Ascending aorta (tissue), 2 donors: ENCODE data around the gene COQ5. TPM values are rescaled to one million over a fixed set of nuclear protein-coding genes. Genes with fewer than 3 reads are reported as not detected.

ENCODE experiments used
- DNase-seq, 2 donors: peaks; one replicate each; pipeline ENCODE4 v3.0.0-alpha.2; 2019; ENCODE audit warnings: low spot score in 2 of 2
- H3K27ac ChIP-seq, 2 donors: fragments of 200-600 bp; sonication (generic); one replicate each; pipeline ENCODE4 v1.5.1; 2016 to 2017; ENCODE audit warnings: mild to moderate bottlenecking in 1 of 2
- H3K27me3 ChIP-seq: fragments of 200-600 bp; sonication (generic); one replicate; pipeline ENCODE4 v1.5.1; 2017
- H3K36me3 ChIP-seq, 2 donors: fragments of 200-600 bp; sonication (generic); one replicate each; pipeline ENCODE4 v1.5.1; 2016
- H3K4me1 ChIP-seq, 2 donors: fragments of 200-600 bp; sonication (generic); one replicate each; pipeline ENCODE4 v1.5.1; 2016 to 2017; ENCODE audit warnings: mild to moderate bottlenecking in 1 of 2
- H3K4me3 ChIP-seq, 2 donors: fragments of 200-600 bp; sonication (generic); one replicate each; pipeline ENCODE4 v1.5.1; 2016 to 2017; ENCODE audit warnings: mild to moderate bottlenecking in 1 of 2
- H3K9me3 ChIP-seq, 2 donors: fragments of 200-600 bp; sonication (generic); one replicate each; pipeline ENCODE4 v1.5.1; 2016
- intact Hi-C: fragments of 100-400 bp; cut with DNase I; formaldehyde crosslinking; loops from one replicate; pipeline ENCODE4 v1.15.1; 2023
- total RNA-seq: library from RNA; depleted of rRNA; stranded (reverse); fragments of >200 nt; gene quantifications from one replicate; pipeline ENCODE4 v1.1.0, GENCODE V29; 2016
- TF ChIP-seq, protein P1 (sequence below), 3 experiments: fragments of 200-600 bp in 2 of 3; fragments of 450-650 bp in 1 of 3; sonication (generic) in 2 of 3; IDR thresholded peaks; one replicate each; pipeline ENCODE4 v1.5.1; 2016 to 2019; ENCODE audit warnings: antibody characterized with exemption in 3 of 3, mild to moderate bottlenecking in 1 of 3, moderate library complexity in 1 of 3

Gene COQ5
- total RNA-seq, 1 donor from 2014 or later = 5.9 TPM

DNA sequence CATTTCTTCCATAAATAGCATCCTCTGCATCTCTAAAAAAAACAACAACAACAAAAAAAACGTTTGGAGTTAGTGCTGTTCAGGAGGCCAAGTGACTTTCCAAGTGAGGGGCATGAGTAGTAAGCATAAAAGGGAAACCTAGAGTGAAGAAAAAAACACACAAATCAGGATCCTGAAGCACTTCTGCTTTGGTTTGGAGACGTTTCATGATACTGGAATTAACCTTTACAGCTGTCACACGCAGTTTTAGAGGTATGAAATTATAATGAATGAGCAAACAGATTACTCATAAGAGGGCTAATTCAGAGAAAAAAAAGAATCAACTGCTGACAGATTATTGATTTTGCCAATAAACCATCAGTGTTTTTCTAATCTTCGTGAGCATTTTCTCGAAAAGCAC is 63.2 kb downstream of the COQ5 start:
- Histone ChIP-seq H3K27ac (no peak overlapping the region), H3K36me3 (peaks cover 44 to 53% of the 10 kb centered on the region in 2 donors), H3K4me1 (peaks cover 8 to 27% of the 10 kb centered on the region in 2 donors), H3K27me3 (no peaks in the 10 kb centered on the region), H3K4me3 (no peak overlapping the region), H3K9me3 (no peaks in the 10 kb centered on the region)
- TF ChIP-seq, protein P1, sequence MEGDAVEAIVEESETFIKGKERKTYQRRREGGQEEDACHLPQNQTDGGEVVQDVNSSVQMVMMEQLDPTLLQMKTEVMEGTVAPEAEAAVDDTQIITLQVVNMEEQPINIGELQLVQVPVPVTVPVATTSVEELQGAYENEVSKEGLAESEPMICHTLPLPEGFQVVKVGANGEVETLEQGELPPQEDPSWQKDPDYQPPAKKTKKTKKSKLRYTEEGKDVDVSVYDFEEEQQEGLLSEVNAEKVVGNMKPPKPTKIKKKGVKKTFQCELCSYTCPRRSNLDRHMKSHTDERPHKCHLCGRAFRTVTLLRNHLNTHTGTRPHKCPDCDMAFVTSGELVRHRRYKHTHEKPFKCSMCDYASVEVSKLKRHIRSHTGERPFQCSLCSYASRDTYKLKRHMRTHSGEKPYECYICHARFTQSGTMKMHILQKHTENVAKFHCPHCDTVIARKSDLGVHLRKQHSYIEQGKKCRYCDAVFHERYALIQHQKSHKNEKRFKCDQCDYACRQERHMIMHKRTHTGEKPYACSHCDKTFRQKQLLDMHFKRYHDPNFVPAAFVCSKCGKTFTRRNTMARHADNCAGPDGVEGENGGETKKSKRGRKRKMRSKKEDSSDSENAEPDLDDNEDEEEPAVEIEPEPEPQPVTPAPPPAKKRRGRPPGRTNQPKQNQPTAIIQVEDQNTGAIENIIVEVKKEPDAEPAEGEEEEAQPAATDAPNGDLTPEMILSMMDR (IDR thresholded peaks at IDR 0.05) = no peak
- no peak for DNase-seq
- intact Hi-C loops = no loop called here

GRCh38 chr12:120463712-120464111 is 65.2 kb downstream of the COQ5 start:
- H3K27ac ChIP-seq = no peak overlapping the region
- H3K9me3 ChIP-seq = no peaks in the 10 kb centered on the region
- H3K4me3 ChIP-seq = no peak overlapping the region
- no peaks in the 10 kb centered on the region for H3K27me3 ChIP-seq
- peaks cover 64 to 74% of the 10 kb centered on the region in 2 donors for H3K36me3 ChIP-seq
- H3K4me1 ChIP-seq = peaks cover under 1 to 18% of the 10 kb centered on the region in 2 donors
- DNase-seq = no peak
- TF ChIP-seq, protein P1 (IDR thresholded peaks at IDR 0.05) = no peak
- intact Hi-C loops = no loop called here

DNA sequence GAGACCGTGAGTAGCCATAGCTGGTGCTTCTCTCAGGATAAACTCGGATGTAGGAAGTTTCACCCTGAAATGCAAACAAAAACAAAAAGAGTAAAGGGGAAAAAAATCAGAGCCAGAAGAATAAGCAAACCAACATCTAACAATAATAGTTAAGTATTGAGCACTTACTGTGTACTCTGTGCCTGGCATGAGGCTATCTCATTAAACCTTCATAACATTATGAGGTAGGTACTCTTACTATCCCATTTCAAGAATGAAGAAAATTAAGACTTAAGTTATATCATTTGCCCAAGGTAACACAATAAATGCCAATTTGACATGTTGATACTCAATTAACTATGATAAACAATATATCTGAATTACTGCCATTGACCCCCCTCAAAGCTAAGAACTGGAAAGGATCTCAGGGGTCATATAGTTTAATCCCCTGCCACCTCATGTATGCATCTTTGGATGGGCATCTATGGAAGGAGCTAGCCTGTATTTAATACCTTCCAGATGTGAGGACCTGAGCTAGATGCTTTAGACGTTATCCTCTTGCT is 66.8 kb downstream of the COQ5 start:
- peaks cover 78 to 85% of the 10 kb centered on the region in 2 donors for H3K36me3 ChIP-seq
- TF ChIP-seq, protein P1 (IDR thresholded peaks at IDR 0.05) = no peak
- intact Hi-C loops = no loop called here

DNA sequence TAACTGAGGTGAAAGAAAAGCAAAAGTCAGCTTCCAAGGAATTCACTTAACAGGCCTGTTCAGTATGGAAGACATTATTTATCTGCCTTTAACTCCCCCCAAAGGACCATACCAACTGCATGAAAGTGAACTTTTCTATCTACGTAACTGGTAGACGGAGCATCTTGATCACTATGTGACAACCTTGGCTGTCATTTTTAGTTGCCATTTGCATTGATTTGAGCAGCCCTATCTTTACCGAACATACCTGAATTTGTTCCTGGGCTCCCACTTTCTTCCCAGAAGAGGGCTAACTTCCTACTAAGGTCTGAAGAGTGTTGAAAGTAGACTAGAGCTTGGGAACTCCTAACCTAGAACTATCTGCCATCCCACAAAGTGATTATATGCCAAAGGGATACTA is 68.8 kb downstream of the COQ5 start:
- no peak overlapping the region for H3K4me3 ChIP-seq
- H3K9me3 ChIP-seq = no peaks in the 10 kb centered on the region
- H3K27me3 ChIP-seq = no peaks in the 10 kb centered on the region
- no peak overlapping the region for H3K27ac ChIP-seq
- no peak for DNase-seq
- no peaks in the 10 kb centered on the region for H3K4me1 ChIP-seq
- peaks cover 86 to 93% of the 10 kb centered on the region in 2 donors for H3K36me3 ChIP-seq
- TF ChIP-seq, protein P1 (IDR thresholded peaks at IDR 0.05) = no peak
- intact Hi-C loops = no loop called here

More for the DNA sequence above, 66.8 kb downstream of the COQ5 start:
- Histone ChIP-seq H3K27ac (no peak overlapping the region), H3K4me3 (no peak overlapping the region), H3K27me3 (no peaks in the 10 kb centered on the region), H3K4me1 (peaks cover 0 to 13% of the 10 kb centered on the region in 2 donors), H3K9me3 (no peaks in the 10 kb centered on the region)
- DNase-seq = no peak

GRCh38 chr12:120457133-120457532 is 71.8 kb downstream of the COQ5 start:
- intact Hi-C loops = no loop called here
- DNase-seq = no peak
- no peaks in the 10 kb centered on the region for H3K27me3 ChIP-seq
- TF ChIP-seq, protein P1 (IDR thresholded peaks at IDR 0.05) = no peak
- H3K36me3 ChIP-seq = peaks cover 57 to 63% of the 10 kb centered on the region in 2 donors
- no peaks in the 10 kb centered on the region for H3K4me1 ChIP-seq
- no peak overlapping the region for H3K27ac ChIP-seq
- H3K9me3 ChIP-seq = no peaks in the 10 kb centered on the region
- no peak overlapping the region for H3K4me3 ChIP-seq

DNA sequence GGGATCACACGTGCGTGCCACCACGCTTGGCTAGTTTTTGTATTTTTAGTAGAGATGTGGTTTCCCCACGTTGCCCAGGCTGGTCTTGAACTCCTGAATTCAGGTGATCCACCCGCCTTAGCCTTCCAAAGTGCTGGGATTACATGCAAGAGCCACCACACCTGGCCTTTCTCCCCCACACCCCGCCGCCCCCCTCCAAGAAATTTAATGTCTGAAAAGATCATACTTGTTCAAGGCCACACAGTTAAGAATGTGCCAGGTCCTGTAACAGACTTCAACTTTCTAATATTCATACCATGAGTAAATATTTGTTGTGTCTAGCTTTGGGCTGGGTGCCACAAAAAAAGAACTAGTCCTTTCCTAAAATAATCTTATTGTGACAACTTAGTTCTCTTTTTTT is 73.7 kb downstream of the COQ5 start:
- Histone ChIP-seq H3K27me3 (no peaks in the 10 kb centered on the region), H3K36me3 (peaks cover 46 to 49% of the 10 kb centered on the region in 2 donors), H3K27ac (no peak overlapping the region), H3K4me3 (no peak overlapping the region), H3K4me1 (no peaks in the 10 kb centered on the region), H3K9me3 (no peaks in the 10 kb centered on the region)
- intact Hi-C loops = no loop called here
- no peak for DNase-seq
- TF ChIP-seq, protein P1 (IDR thresholded peaks at IDR 0.05) = no peak
